GM12872 (cell line): ENCODE measurements around the gene HECTD1.

Source experiments
- CTCF ChIP-seq: IDR thresholded peaks from 3 replicates; pipeline ENCODE4 v1.5.1; 2011; ENCODE audit warnings: low read depth, mild to moderate bottlenecking, low read length, moderate library complexity; ENCODE audit not compliant: insufficient read depth

Gene HECTD1

GRCh38 chr14:31167032-31167431 is 40.6 kb downstream of the HECTD1 start:
- TF ChIP-seq CTCF: no peak

GRCh38 chr14:31166271-31166561 is 41.4 kb downstream of the HECTD1 start:
- no peak for TF ChIP-seq CTCF

GRCh38 chr14:31164115-31164514 is 43.5 kb downstream of the HECTD1 start:
- TF ChIP-seq CTCF: no peak

GRCh38 chr14:31162910-31163649 is 44.5 kb downstream of the HECTD1 start:
- no peak for TF ChIP-seq CTCF

- no peak for TF ChIP-seq CTCF
These were observed 46.3 kb downstream of the HECTD1 start for GRCh38 chr14:31161274-31161673.

- no peak for TF ChIP-seq CTCF
These were observed 47.8 kb downstream of the HECTD1 start for GRCh38 chr14:31159682-31160296.

GRCh38 chr14:31154956-31155355 is 52.6 kb downstream of the HECTD1 start:
- no peak for TF ChIP-seq CTCF
